ENCODE data around the gene ARID3C. TPM values are rescaled to one million over a fixed set of nuclear protein-coding genes. Genes with fewer than 3 reads are reported as not detected.

Gene ARID3C
- total RNA-seq, 4 donors from 2014 or later = not detected

DNA sequence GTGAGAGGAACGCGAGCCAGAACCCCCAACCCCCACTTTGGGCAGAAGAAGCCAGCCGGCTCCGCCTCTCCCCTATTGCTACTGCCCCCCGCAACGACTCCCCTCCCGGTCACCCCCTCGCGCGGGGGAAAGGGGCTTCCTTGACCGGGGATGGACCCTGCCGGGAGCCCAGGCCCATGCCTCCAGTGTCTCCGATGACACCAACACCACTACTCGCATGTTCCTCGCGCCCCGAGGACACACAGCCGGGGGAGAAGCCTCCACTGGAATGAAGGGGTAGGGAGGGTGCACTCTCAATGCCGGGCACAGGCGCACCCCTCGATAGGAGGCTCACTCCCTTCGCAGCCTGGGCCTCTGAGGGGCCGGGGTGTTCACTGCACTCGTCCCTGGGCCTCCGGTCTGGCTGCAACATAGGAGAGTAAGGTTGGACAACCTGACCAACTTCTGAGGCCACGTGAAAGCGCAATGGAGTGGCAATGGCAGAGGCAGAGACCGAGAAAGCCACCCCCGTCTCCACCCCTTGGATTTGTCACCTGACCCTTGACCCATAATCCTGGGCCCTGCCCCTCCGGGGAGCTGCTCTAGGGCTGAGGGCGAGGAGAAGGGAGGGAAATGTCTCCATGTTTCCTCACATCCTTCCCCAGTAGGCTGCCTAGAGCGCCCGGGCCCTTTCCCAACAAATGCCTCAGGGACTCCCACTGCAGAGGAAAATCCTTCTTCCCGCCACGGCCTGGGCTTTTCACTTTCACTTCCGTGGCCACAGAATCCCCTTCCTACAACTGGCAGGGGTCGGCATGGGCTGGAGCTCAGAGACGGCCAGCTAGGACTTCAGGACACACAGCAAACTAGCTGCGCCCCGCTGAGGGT is 38.3 kb downstream of the ARID3C start:
- H3K27me3 ChIP-seq = peaks cover 0 to 90% (median 5%) of the 10 kb centered on the region in 4 donors
- TF ChIP-seq POLR2A (IDR thresholded peaks at IDR 0.05) (no peak), CTCF (IDR thresholded peaks at IDR 0.05) (no peak)
- intact Hi-C loops (cut with DNase I) = loop anchor here (5.0 kb wide), 1 partner anchor 148 kb away; no protein-coding TSS in a partner anchor
- no peaks in the 10 kb centered on the region for H3K9me3 ChIP-seq
- 0 to 17% methylated on average over 2 to 10 of the region's 40 CpGs for WGBS, 2 donors
- H3K27ac ChIP-seq = peak overlapping the region in 3 of 4 donors; percentile 15 to 62 (median 55)
- DNase-seq = no peak
- H3K4me3 ChIP-seq = peak overlapping the region; percentile 43 to 73 (median 56)
- no peaks in the 10 kb centered on the region for H3K36me3 ChIP-seq
- peaks cover 29 to 64% (median 31%) of the 10 kb centered on the region in 3 donors for H3K4me1 ChIP-seq

- no peaks in the 10 kb centered on the region for H3K9me3 ChIP-seq
- no peak for DNase-seq
- TF ChIP-seq POLR2A (IDR thresholded peaks at IDR 0.05) = no peak
- TF ChIP-seq CTCF (IDR thresholded peaks at IDR 0.05) = no peak
- H3K4me3 ChIP-seq = peak within 1 kb of the TSS; percentile 43 to 73 (median 56)
- intact Hi-C loops (cut with DNase I) = loop anchor here (5.0 to 10.0 kb wide), 3 partner anchors 85 to 185 kb away; no protein-coding TSS in a partner anchor
- H3K27me3 ChIP-seq = peaks cover 0 to 98% (median 5%) of the 10 kb centered on the region in 4 donors
- no peaks in the 10 kb centered on the region for H3K36me3 ChIP-seq
- WGBS, 2 donors = 1% methylated on average over 21 to 40 of the region's 104 CpGs
- peak within 1 kb of the TSS in 2 of 4 donors; percentile 55 to 62 for H3K27ac ChIP-seq
- H3K4me1 ChIP-seq = peaks cover 29 to 64% (median 31%) of the 10 kb centered on the region in 3 donors
Observed at GRCh38 chr9:34589636-34590380, 39.1 kb downstream of the ARID3C start, which contains the start of gene CNTFR. Gene CNTFR (minus strand): TSS chr9:34589724. CDS start chr9:34568981, 20,743 bp downstream.

DNA sequence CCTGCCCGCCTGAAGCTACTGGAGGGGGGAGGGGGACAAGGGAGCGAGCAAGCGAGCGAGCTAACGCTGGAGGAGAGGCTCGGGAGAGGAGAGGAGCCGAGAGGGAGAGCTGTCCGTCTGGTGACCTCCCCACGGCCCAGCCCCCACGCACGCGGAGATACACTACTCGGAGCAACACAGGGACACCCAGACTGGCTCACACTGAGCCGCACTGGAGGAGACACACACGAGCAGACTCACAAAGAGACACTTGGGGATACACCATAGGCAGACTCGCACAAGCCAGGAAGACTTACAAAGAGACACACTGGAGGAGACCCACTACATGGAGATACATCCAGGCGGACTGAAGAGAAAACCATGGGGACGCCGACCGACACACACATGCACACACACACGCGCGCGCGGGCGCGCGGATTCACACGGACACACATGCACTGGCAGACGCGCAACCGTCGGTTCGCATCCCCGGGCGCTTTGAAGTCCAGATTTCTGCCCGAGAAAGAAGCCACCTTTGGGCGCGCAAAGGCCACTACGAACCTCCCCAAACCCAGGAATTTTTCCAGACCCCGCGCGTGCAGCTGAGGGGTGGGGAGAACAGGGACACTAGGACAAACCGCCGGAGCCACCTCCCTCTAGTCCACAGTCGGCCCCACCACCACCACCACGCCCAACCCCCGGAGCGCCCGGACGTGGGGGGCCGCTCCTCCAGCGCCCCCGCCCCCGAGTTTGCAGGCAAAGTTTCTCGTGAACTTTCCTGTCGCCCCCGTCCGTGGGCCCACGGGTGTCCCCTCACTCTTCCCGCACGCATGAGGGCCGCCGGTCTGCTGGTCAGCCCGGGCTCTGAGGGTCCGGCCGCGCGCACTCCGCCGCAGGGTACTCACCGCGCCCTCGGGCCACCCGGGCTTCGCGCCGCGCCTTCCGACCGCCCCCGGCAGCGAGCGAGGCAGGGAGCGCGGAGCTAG is 39.9 kb downstream of the ARID3C start:
- intact Hi-C loops (cut with DNase I) = loop anchor here (10.0 kb wide), 2 partner anchors 84 to 184 kb away; no protein-coding TSS in a partner anchor
- peaks cover 29 to 58% (median 31%) of the 10 kb centered on the region in 3 donors for H3K4me1 ChIP-seq
- peaks cover 0 to 100% (median 5%) of the 10 kb centered on the region in 4 donors for H3K27me3 ChIP-seq
- H3K9me3 ChIP-seq = no peaks in the 10 kb centered on the region
- no peak for DNase-seq
- 6% methylated on average over 14 to 16 of the region's 86 CpGs for WGBS, 2 donors
- peak overlapping the region; percentile 43 to 73 (median 56) for H3K4me3 ChIP-seq
- no peak overlapping the region for H3K27ac ChIP-seq
- TF ChIP-seq POLR2A (IDR thresholded peaks at IDR 0.05) (no peak), CTCF (IDR thresholded peaks at IDR 0.05) (no peak)
- no peaks in the 10 kb centered on the region for H3K36me3 ChIP-seq

DNA sequence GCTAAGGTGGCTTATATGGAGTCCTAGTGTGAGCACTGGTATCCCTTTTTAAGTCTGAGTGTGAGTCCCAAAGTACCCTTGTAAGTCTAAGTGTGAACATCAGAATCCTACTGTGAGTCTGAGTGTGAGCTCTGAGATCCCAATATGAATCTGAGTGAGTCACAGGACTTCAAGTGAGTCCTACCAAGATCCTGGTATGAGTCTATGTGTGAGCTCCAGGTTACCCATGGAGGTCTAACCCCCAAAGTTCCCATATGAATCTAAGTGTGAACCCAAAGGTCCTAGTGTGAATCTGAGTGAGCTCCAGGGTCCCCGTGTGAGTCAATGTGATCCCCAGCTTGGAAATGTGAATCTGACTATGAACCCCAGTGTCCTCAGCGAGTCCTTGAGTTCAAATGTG is 41.6 kb downstream of the ARID3C start:
- no peak for DNase-seq
- no peak overlapping the region for H3K27ac ChIP-seq
- intact Hi-C loops (cut with DNase I) = loop anchor here (10.0 kb wide), 2 partner anchors 82 to 182 kb away; no protein-coding TSS in a partner anchor

More for the DNA sequence above, 41.6 kb downstream of the ARID3C start:
- TF ChIP-seq POLR2A (IDR thresholded peaks at IDR 0.05) (no peak), CTCF (IDR thresholded peaks at IDR 0.05) (no peak)
- Histone ChIP-seq H3K4me1 (peaks cover 25 to 41% (median 25%) of the 10 kb centered on the region in 3 donors), H3K4me3 (no peak overlapping the region), H3K27me3 (peaks cover 0 to 100% (median 3%) of the 10 kb centered on the region in 4 donors), H3K36me3 (no peaks in the 10 kb centered on the region), H3K9me3 (no peaks in the 10 kb centered on the region)
- WGBS, 2 donors = 13 to 52% methylated on average over 1 to 2 of the region's 2 CpGs
